Heart left ventricle (tissue), 16 donors: ENCODE data around the gene MRGPRE. TPM values are rescaled to one million over a fixed set of nuclear protein-coding genes. Genes with fewer than 3 reads are reported as not detected.

ENCODE experiments used
- ATAC-seq, 4 donors: fragments of 200-7000 bp; cut with Tn5 transposase; one replicate each; pipeline ENCODE4 v1.9.1; 2020 to 2022; ENCODE audit warnings: moderate library complexity in 4 of 4, mild to moderate bottlenecking in 3 of 4, moderate number of reproducible peaks in 1 of 4
- DNase-seq, 5 donors: peaks; one replicate each; pipeline ENCODE4 v3.0.0-alpha.2; 2020
- H3K27ac ChIP-seq, 12 donors: fragments of 200-600 bp; sonication (generic) in 4 of 12; one replicate each; pipeline versions ENCODE4 v1.5.0 to v1.8.0; 2016 to 2022; ENCODE audit warnings: mild to moderate bottlenecking in 2 of 12
- H3K27me3 ChIP-seq, 9 donors: fragments of 200-600 bp; sonication (generic) in 2 of 9; one replicate each; pipeline versions ENCODE4 v1.5.1 to v1.8.0; 2016 to 2022; ENCODE audit warnings: mild to moderate bottlenecking in 3 of 9
- H3K36me3 ChIP-seq, 9 donors: fragments of 200-600 bp; sonication (generic) in 2 of 9; one replicate each; pipeline versions ENCODE4 v1.5.0 to v1.8.0; 2018 to 2022; ENCODE audit warnings: mild to moderate bottlenecking in 2 of 9
- H3K4me1 ChIP-seq, 12 donors: fragments of 200-600 bp; sonication (generic) in 4 of 12; one replicate each; pipeline versions ENCODE4 v1.5.0 to v1.8.0; 2016 to 2022; ENCODE audit warnings: mild to moderate bottlenecking in 3 of 12
- H3K4me3 ChIP-seq, 12 donors: fragments of 200-600 bp; sonication (generic) in 4 of 12; one replicate each; pipeline versions ENCODE4 v1.5.0 to v1.8.0; 2017 to 2022; ENCODE audit warnings: mild to moderate bottlenecking in 9 of 12, moderate library complexity in 4 of 12
- H3K9me3 ChIP-seq, 12 donors: fragments of 200-600 bp; sonication (generic) in 4 of 12; one replicate each; pipeline versions ENCODE4 v1.5.0 to v1.8.0; 2016 to 2022; ENCODE audit warnings: mild to moderate bottlenecking in 1 of 12
- POLR2A ChIP-seq, 2 donors: fragments of 450-650 bp; IDR thresholded peaks; one replicate each; pipeline ENCODE4 v1.6.1; 2017; ENCODE audit warnings: antibody characterized with exemption in 2 of 2, mild to moderate bottlenecking in 2 of 2, moderate library complexity in 2 of 2
- WGBS, 4 donors: extraction: QIAGEN DNeasy Blood & Tissue Kit in 2 of 4; methylation state at CpG; one replicate each; pipeline versions ENCODE4 v1.1.5 to v1.1.7; 2013 to 2018; 5-methylcytosine and 5-hydroxymethylcytosine counted together
- intact Hi-C, 10 donors: fragments of 100-400 bp; cut with DNase I; formaldehyde crosslinking; loops; one replicate each; pipeline versions ENCODE4 v1.11.1 to v1.14.2; 2022
- polyA plus RNA-seq, 2 donors: library from polyadenylated mRNA; stranded (reverse); fragments of 200-250 nt; gene quantifications; one replicate each; pipeline ENCODE4 v1.2.3, GENCODE V29; 2013
- total RNA-seq, 9 donors: library from RNA; depleted of rRNA in 2 of 9; stranded (reverse); fragments of >200 nt in 2 of 9; fragmentation: NEBNext Ultra II Directional in 3 of 9; extraction: Animal tissue kit (Norgen Biotek cat#: 25700) in 3 of 9; gene quantifications; one replicate each; pipeline versions ENCODE4 v1.1.0 to v1.2.4, GENCODE V29; 2016 to 2023
- TF ChIP-seq, protein P1 (sequence below), 12 donors: fragments of 200-600 bp; sonication (generic) in 4 of 12; IDR thresholded peaks; one replicate each; pipeline versions ENCODE4 v1.5.0 to v1.8.0; 2018 to 2022; ENCODE audit warnings: antibody characterized with exemption in 12 of 12, mild to moderate bottlenecking in 5 of 12
- donor health status: ischemic (EF 13 %, LVEDD 7.1; RV severe dilation, severe dysfunction).
- donor health status: healthy with polysubstance abuse.
- donor health status: DM: no; HTN: yes; CAD: no.
- donor health status: DM: no; HTN: no; CAD: no.
- donor health status: ischemic (EF 25% LVEDD 6.9; RV normal size, moderate dysfunction).
- donor health status: ischemic (EF 25% LVEDD 5.7; RV mildly dilated, moderate dysfunction).
- donor health status: healthy.
- donor health status: DM: yes; HTN: yes; CAD: no.
- donor health status: ischemic (EF 35%, LVEDD 5.7; RV mildly dilated, moderate dysfunction).
- donor health status: nonischemic (EF 11% LVEDD 7.7; RV severe dilation, severe dysfunction).
- donor health status: DM: yes; HTN: yes; CAD: no.
- donor health status: PGD.
- donor health status: ischemic (EF 29% LVEDD 5.4; RV normal size, mild dysfunction).
- donor health status: nonischemic (EF 23%, LVEDD 6.1; RV moderate dilation, normal function).

The MRGPRE gene
- total and polyA plus RNA-seq, 11 donors: 0.30 to 2.3 (median 0.65) TPM; not detected in 4

DNA sequence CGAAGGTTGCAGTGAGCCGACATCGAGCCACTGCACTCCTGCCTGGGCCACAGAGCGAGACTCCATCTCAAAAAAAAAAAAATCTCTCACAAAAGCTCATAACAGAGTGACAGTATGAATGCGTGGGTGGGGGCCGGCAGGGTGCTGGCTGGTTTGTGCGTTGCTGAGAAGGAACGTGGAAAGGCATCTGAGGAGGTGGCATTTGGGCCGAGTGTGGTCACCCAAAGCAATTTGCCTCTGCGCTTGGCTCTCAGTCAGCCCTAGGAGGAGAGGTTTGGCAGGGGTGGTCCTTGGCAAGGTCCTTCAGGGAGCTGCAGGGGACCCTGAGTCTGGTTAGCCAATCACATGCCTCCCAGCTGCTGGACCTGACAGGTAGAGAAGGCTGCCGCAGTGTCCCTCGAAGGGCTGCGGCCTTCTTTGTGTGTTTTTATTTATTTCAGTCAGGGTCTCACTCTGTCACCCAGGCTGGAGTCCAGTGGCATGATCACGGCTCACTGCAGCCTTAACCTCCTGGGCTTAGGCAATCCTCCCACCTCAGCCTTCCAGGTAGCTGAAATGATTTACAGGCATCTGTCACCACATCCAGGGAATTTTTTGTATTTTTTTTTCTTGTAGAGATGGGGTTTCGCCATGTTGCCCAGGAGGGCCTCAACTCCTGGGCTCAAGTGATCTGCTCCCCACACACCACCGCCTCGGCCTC, 43.6 kb downstream of the MRGPRE start:
- H3K27ac ChIP-seq: no peak overlapping the region
- no peak for ATAC-seq
- H3K27me3 ChIP-seq: no peaks in the 10 kb centered on the region
- no peaks in the 10 kb centered on the region for H3K36me3 ChIP-seq
- WGBS, 4 donors: 86 to 93% (median 90%) methylated on average over 17 of the region's 17 CpGs
- H3K4me3 ChIP-seq: no peak overlapping the region
- H3K9me3 ChIP-seq: no peaks in the 10 kb centered on the region
- TF ChIP-seq, protein P1, sequence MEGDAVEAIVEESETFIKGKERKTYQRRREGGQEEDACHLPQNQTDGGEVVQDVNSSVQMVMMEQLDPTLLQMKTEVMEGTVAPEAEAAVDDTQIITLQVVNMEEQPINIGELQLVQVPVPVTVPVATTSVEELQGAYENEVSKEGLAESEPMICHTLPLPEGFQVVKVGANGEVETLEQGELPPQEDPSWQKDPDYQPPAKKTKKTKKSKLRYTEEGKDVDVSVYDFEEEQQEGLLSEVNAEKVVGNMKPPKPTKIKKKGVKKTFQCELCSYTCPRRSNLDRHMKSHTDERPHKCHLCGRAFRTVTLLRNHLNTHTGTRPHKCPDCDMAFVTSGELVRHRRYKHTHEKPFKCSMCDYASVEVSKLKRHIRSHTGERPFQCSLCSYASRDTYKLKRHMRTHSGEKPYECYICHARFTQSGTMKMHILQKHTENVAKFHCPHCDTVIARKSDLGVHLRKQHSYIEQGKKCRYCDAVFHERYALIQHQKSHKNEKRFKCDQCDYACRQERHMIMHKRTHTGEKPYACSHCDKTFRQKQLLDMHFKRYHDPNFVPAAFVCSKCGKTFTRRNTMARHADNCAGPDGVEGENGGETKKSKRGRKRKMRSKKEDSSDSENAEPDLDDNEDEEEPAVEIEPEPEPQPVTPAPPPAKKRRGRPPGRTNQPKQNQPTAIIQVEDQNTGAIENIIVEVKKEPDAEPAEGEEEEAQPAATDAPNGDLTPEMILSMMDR (IDR thresholded peaks at IDR 0.05): no peak
- TF ChIP-seq POLR2A (IDR thresholded peaks at IDR 0.05): no peak
- H3K4me1 ChIP-seq: no peaks in the 10 kb centered on the region
- peak in 1 of 5 donors; percentile 13 for DNase-seq
- intact Hi-C loops: loop anchor here in 1 of 10 donors (5.0 kb wide), 1 partner anchor 41 kb away; no protein-coding TSS in a partner anchor

DNA sequence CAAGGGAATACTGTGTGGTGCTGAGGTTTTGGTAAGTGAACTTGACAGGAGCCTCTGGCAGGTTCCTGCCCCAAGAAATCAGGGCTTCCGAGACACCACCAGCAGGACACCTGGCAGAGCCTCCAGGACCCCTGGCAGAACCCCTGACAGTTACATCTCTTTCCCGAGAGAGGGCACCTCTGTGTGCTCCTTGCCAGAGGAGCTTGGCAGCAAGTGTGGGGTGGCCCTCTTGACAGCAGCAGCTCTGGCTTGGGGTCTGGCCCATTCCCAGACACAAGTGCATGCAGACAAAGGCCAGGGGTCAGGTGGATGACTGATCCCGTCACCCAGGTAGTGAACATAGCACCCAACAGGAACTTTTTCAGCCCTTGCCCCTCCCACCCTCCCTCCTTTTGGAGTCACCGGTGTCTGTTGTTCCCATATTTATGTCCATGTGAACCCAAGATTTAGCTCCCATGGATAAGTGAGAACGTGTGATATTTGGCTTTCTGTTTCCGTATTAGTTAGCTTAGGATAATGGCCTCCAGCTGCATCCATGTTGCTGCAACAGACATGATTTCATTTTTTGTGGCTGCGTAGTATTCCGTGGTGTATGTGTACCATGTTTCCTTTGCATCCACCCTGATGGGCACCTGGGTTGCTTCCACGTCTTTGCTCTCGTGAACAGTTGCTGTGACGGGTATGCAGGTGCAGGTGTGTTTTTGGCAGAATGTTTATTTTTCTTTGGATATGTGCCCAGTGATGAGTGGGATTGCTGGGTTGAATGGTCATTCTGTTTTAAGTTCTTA, 45.9 kb downstream of the MRGPRE start:
- H3K9me3 ChIP-seq: no peaks in the 10 kb centered on the region
- intact Hi-C loops: loop anchor here in 1 of 10 donors (5.0 kb wide), 1 partner anchor 39 kb away; no protein-coding TSS in a partner anchor
- 86 to 91% (median 88%) methylated on average over 11 of the region's 11 CpGs for WGBS, 4 donors

DNA sequence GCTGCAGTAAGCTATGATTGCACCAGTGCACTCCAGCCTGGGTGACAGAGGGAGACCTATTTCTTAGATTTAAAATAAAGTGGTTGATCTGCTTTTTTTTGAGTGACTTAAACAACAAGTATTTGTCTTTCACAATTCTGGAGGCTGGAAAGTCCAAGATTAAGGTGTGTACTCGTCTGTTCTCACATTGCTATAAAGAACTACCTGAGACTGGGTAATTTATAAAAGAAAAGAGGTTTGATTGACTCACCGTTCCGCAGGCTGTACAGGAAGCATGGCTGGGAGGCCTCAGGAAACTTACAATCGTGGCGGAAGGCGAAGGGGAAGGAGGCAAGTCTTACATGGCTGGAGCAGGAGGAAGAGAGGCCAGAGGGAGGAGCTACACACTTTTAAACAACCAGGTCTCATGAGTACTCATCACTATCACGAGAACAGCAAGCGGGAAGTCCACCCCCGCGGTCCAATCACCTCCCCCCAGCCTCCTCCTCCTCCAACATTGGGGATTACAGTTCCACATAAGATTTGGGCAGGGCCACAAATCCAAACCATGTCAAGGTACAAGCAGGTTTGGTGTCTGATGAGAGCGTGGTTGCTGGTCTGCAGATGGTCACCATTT, 47.4 kb downstream of the MRGPRE start:
- Histone ChIP-seq H3K9me3 (no peaks in the 10 kb centered on the region), H3K27me3 (no peaks in the 10 kb centered on the region), H3K4me1 (no peaks in the 10 kb centered on the region), H3K27ac (no peak overlapping the region), H3K4me3 (no peak overlapping the region), H3K36me3 (no peaks in the 10 kb centered on the region)
- TF ChIP-seq POLR2A (IDR thresholded peaks at IDR 0.05): no peak
- TF ChIP-seq, protein P1 (IDR thresholded peaks at IDR 0.05): no peak
- intact Hi-C loops: loop anchor here in 1 of 10 donors (5.0 kb wide), 1 partner anchor 38 kb away; no protein-coding TSS in a partner anchor
- DNase-seq: no peak
- ATAC-seq: no peak
- 79 to 86% (median 81%) methylated on average over 11 of the region's 11 CpGs for WGBS, 4 donors

More for the DNA sequence above, 45.9 kb downstream of the MRGPRE start:
- Histone ChIP-seq H3K27me3 (no peaks in the 10 kb centered on the region), H3K27ac (no peak overlapping the region), H3K4me1 (no peaks in the 10 kb centered on the region), H3K36me3 (no peaks in the 10 kb centered on the region), H3K4me3 (no peak overlapping the region)
- DNase-seq (no peak), ATAC-seq (no peak)
- no peak for TF ChIP-seq POLR2A (IDR thresholded peaks at IDR 0.05)
- TF ChIP-seq, protein P1 (IDR thresholded peaks at IDR 0.05): no peak

DNA sequence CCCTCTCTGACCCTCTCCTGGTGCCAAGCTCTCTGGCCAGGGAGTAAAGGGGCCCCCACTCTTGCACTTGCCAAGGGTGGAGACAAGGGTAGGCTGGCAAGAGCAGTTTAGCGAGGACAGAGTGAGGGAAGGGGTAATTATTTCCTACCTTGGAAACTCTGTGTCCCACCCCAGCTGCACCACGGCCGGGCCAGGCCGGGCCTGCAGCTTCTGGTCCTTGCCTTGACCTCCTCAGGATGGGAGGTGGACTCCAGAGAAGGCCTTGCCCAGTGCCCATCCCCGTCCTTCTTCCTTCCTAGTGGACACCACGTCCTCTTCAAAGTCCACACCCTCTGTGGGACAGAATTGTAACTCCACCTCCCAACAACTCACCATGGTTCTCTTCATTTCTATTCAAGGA, 48.7 kb downstream of the MRGPRE start:
- peak in 2 of 5 donors; percentile 10 to 28 for DNase-seq
- intact Hi-C loops: no loop called here
- ATAC-seq: peak in 2 of 4 donors; percentile 37 to 38
- Histone ChIP-seq H3K4me3 (no peak overlapping the region), H3K27ac (no peak overlapping the region), H3K4me1 (no peaks in the 10 kb centered on the region), H3K36me3 (no peaks in the 10 kb centered on the region), H3K27me3 (no peaks in the 10 kb centered on the region), H3K9me3 (no peaks in the 10 kb centered on the region)
- WGBS, 4 donors: 49 to 86% (median 78%) methylated on average over 6 of the region's 6 CpGs
- TF ChIP-seq POLR2A (IDR thresholded peaks at IDR 0.05): no peak
- TF ChIP-seq, protein P1 (IDR thresholded peaks at IDR 0.05): no peak
